B cell (primary cell): Measurements from ENCODE around the gene C6orf136. TPM values are rescaled to one million over a fixed set of nuclear protein-coding genes. Genes with fewer than 3 reads are reported as not detected.

Experiments used
- ATAC-seq: fragments of 200-7000 bp; cut with Tn5 transposase; one replicate; pipeline ENCODE4 v1.10.0; 2021; ENCODE audit warnings: low read depth, mild to moderate bottlenecking, moderate number of reproducible peaks, moderate library complexity
- CTCF ChIA-PET: fragments of 350-600 bp; sonication (Branson Sonifier 250); formaldehyde crosslinking; loops from one replicate; lab custom pipeline; 2021; ENCODE audit warnings: antibody characterized with exemption, inconsistent platforms; lab: Charles Lee
- POLR2A ChIA-PET: fragments of 350-600 bp; sonication (Branson Sonifier 250); formaldehyde crosslinking; loops from one replicate; lab custom pipeline; 2021; ENCODE audit warnings: antibody characterized with exemption; lab: Charles Lee
- DNase-seq: peaks from one replicate; pipeline ENCODE4 v3.0.0; 2013
- H2AFZ ChIP-seq: 2 replicates; pipeline ENCODE4 v1.6.1; 2012; ENCODE audit warnings: mild to moderate bottlenecking, low read depth, low read length; ENCODE audit not compliant: insufficient read depth, poor library complexity, severe bottlenecking
- H3K27ac ChIP-seq, 2 donors: 1 replicate in 1 of 2; 2 replicates in 1 of 2; pipeline ENCODE4 v1.5.1; 2012 to 2013; ENCODE audit warnings: low read length in 2 of 2, mild to moderate bottlenecking in 2 of 2, moderate library complexity in 1 of 2
- H3K27me3 ChIP-seq, 4 experiments: fragments of 200-600 bp in 1 of 4; sonication (generic) in 1 of 4; replicated peaks in 1 of 4; 1 replicate in 2 of 4; 2 replicates in 2 of 4; pipeline versions ENCODE4 v1.6.1 to v1.7.0; 2013 to 2016; ENCODE audit warnings: low read length in 3 of 4, mild to moderate bottlenecking in 2 of 4, mixed read lengths in 1 of 4, moderate library complexity in 1 of 4; ENCODE audit not compliant: insufficient read depth in 4 of 4, control insufficient read depth in 3 of 4; ENCODE audit errors: control extremely low read depth in 1 of 4
- H3K36me3 ChIP-seq, 2 experiments: replicated peaks in 1 of 2; 1 replicate in 1 of 2; 2 replicates in 1 of 2; pipeline versions ENCODE4 v1.6.1 to v1.7.1; 2013; ENCODE audit warnings: low read length in 1 of 2; ENCODE audit not compliant: insufficient read depth in 2 of 2, control insufficient read depth in 1 of 2; ENCODE audit errors: control extremely low read depth in 1 of 2, extremely low read depth in 1 of 2
- H3K4me1 ChIP-seq, 2 donors: fragments of 200-600 bp in 1 of 2; sonication (generic) in 1 of 2; 1 replicate in 1 of 2; 2 replicates in 1 of 2; pipeline versions ENCODE4 v1.5.1 to v1.6.1; 2013 to 2017; ENCODE audit warnings: low read length in 2 of 2; ENCODE audit not compliant: control insufficient read depth in 2 of 2, insufficient read depth in 2 of 2
- H3K4me2 ChIP-seq: replicated peaks from 2 replicates; pipeline ENCODE3; 2012; ENCODE audit warnings: mild to moderate bottlenecking, low read depth, low read length; ENCODE audit not compliant: poor library complexity, severe bottlenecking
- H3K4me3 ChIP-seq, 5 experiments: fragments of 200-600 bp in 1 of 5; sonication (generic) in 1 of 5; 1 replicate in 3 of 5; 2 replicates in 2 of 5; pipeline versions ENCODE4 v1.5.1 to v1.7.0; 2011 to 2016; ENCODE audit warnings: low read length in 4 of 5, mild to moderate bottlenecking in 4 of 5, low read depth in 2 of 5, control low read depth in 1 of 5, moderate library complexity in 1 of 5; ENCODE audit not compliant: insufficient read depth in 1 of 5; ENCODE audit errors: control extremely low read depth in 1 of 5, extremely low read depth in 1 of 5
- H3K79me2 ChIP-seq: fragments of 200-600 bp; sonication (generic); one replicate; pipeline ENCODE4 v1.6.0; 2016; ENCODE audit warnings: low read length; ENCODE audit not compliant: control insufficient read depth, insufficient read depth
- H3K9ac ChIP-seq: fragments of 200-600 bp; sonication (generic); 2 replicates; pipeline ENCODE4 v1.6.1; 2017; ENCODE audit warnings: mild to moderate bottlenecking, low read length, moderate library complexity
- H3K9me3 ChIP-seq, 3 donors: one replicate each; pipeline versions ENCODE4 v1.6.1 to v1.7.1; 2013; ENCODE audit warnings: low read length in 2 of 3; ENCODE audit not compliant: control insufficient read depth in 2 of 3, insufficient read depth in 1 of 3; ENCODE audit errors: control extremely low read depth in 1 of 3
- H4K20me1 ChIP-seq: 2 replicates; pipeline ENCODE4 v1.6.0; 2012; ENCODE audit warnings: mild to moderate bottlenecking, low read length; ENCODE audit not compliant: insufficient read depth, control insufficient read depth, poor library complexity, severe bottlenecking
- H3K27ac Mint-ChIP-seq: one replicate; pipeline ENCODE4 v1.8.0; 2021; ENCODE audit warnings: mixed read lengths
- H3K27me3 Mint-ChIP-seq: one replicate; pipeline ENCODE4 v1.8.0; 2021; ENCODE audit warnings: mixed read lengths
- H3K4me1 Mint-ChIP-seq: one replicate; pipeline ENCODE4 v1.8.0; 2021; ENCODE audit warnings: mixed read lengths
- H3K4me3 Mint-ChIP-seq: one replicate; pipeline ENCODE4 v1.8.0; 2021; ENCODE audit warnings: mixed read lengths
- H3K9me3 Mint-ChIP-seq: one replicate; pipeline ENCODE4 v1.8.0; 2022; ENCODE audit warnings: mixed read lengths; ENCODE audit not compliant: insufficient read depth
- EZH2 ChIP-seq: IDR thresholded peaks from 2 replicates; pipeline ENCODE4 v1.6.1; 2012; ENCODE audit warnings: borderline replicate concordance, low read depth, mild to moderate bottlenecking, moderate library complexity, low read length; ENCODE audit not compliant: insufficient read depth, poor library complexity, severe bottlenecking
- WGBS: methylation state at CpG from one replicate; pipeline ENCODE4 v1.1.5; 2013; ENCODE audit warnings: missing lambda C conversion rate; ENCODE audit not compliant: insufficient coverage; 5-methylcytosine and 5-hydroxymethylcytosine counted together
- intact Hi-C: fragments of 100-400 bp; cut with micrococcal nuclease; formaldehyde crosslinking; loops from one replicate; pipeline ENCODE4 v1.10.0; 2022
- polyA plus RNA-seq: library from polyadenylated mRNA; depleted of rRNA; stranded (reverse); fragments of >200 nt; gene quantifications from 2 replicates; pipeline ENCODE4 v1.2.3, GENCODE V29; 2012
- total RNA-seq, 2 donors: library from RNA; stranded (reverse); fragments of 120-200 nt in 1 of 2; gene quantifications; 1 replicate in 1 of 2; 2 replicates in 1 of 2; pipeline versions ENCODE4 v1.2.3 to v1.2.4, GENCODE V29; 2013 to 2022
- TF ChIP-seq, protein P1 (sequence below): fragments of 200-600 bp; IDR thresholded peaks from one replicate; pipeline ENCODE4 v1.8.0; 2022; ENCODE audit warnings: antibody characterized with exemption, mild to moderate bottlenecking

Gene C6orf136
- total and polyA plus RNA-seq, 2 donors (not counting 1 experiment from before 2014, with no cell fraction given), result 36.6 to 37.2 TPM

DNA sequence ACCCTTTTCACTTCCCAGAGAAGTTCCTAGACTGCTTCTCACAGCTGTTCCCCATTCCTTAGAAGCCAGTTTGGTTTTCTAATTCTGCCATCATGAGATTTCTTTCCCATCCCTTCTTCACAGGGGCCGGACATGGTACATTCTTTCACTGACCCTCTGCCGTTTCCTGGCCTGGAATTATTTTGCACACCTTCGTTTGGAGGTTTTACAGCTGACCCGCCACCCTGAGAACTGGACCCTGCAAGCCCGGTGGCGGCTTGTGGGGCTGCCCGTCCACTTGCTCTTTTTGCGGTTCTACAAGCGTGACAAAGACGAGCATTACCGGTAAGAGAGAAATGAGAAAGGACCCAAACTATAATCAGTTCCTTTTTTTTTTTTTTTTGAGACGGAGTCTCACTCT, 4.2 kb downstream of the C6orf136 start:
- DNase-seq (no peak), ATAC-seq (no peak)
- Histone ChIP-seq H2AFZ (no peak overlapping the region), H3K4me2 (no peak overlapping the region), H3K36me3 (peaks cover 0 to 52% of the 10 kb centered on the region in 2 experiments), H3K27me3 (no peaks in the 10 kb centered on the region), H3K9me3 (no peaks in the 10 kb centered on the region), H3K79me2 (peaks cover 23% of the 10 kb centered on the region), H3K9ac (no peak overlapping the region), H4K20me1 (peaks cover 13% of the 10 kb centered on the region), H3K4me1 (peaks cover 12 to 18% of the 10 kb centered on the region in 2 donors), H3K4me3 (no peak overlapping the region), H3K27ac (peak overlapping the region in 1 of 2 donors; percentile 13)
- Mint-ChIP-seq H3K4me1 (peaks cover 19% of the 10 kb centered on the region), H3K9me3 (no peaks in the 10 kb centered on the region), H3K4me3 (peak overlapping the region; percentile 54), H3K27ac (peak overlapping the region; percentile 77), H3K27me3 (no peaks in the 10 kb centered on the region)
- TF ChIP-seq, protein P1, sequence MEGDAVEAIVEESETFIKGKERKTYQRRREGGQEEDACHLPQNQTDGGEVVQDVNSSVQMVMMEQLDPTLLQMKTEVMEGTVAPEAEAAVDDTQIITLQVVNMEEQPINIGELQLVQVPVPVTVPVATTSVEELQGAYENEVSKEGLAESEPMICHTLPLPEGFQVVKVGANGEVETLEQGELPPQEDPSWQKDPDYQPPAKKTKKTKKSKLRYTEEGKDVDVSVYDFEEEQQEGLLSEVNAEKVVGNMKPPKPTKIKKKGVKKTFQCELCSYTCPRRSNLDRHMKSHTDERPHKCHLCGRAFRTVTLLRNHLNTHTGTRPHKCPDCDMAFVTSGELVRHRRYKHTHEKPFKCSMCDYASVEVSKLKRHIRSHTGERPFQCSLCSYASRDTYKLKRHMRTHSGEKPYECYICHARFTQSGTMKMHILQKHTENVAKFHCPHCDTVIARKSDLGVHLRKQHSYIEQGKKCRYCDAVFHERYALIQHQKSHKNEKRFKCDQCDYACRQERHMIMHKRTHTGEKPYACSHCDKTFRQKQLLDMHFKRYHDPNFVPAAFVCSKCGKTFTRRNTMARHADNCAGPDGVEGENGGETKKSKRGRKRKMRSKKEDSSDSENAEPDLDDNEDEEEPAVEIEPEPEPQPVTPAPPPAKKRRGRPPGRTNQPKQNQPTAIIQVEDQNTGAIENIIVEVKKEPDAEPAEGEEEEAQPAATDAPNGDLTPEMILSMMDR, result no peak
- no peak for TF ChIP-seq EZH2
- intact Hi-C loops, result no loop called here
- ChIA-PET CTCF (interaction anchor here (0.9 to 1.5 kb wide), 2 partner anchors 22 to 76 kb away, joined by 3 to 4 read pairs; partner anchors contain the start of gene DHX16), POLR2A (no interaction called here)
- WGBS, result 55% methylated on average over 8 of the region's 12 CpGs

DNA sequence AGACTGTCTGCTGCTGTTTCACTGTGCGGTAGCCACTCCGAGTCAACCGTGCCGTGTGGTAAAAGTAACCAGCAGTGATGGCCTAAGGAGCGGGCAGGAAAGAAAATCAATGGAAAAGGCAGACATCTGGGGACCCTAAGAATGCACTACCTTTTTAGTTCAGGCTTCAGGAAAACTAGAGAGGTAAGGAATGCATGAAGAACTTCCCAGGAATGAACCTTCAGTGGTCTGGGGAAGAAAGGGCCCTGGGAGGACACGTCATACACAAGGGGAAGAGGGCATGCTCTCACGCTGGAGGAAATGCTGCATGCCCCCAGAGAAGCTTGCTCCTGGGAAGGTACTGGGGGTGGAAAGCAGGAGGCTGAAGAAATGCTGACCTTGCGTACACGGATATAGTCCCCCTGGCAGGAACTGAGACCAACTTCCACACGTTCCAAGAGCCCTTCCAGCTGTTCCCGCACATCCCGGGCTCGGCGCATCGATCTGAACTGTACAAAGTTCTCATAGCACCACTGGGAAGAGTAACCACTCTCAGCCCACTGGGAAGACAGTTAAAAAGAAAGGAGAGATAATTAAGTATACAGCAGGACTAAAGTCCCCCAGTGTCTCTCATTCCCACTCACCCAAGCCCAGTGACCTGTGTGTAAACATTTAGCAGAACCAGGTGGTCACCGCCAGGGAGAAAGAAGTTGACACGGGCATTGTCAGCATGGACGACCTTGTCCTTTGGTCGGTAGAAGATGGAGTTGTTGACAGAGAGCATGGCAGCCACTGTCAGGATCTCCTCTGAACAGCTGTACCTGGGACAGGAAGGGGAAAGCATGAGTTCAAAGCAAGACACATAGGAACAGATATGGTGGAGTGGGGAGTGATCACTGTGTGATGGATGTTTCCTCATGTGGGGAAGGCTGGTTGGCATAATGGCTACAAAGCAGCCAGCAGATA, 8.1 kb downstream of the C6orf136 start:
- no peaks in the 10 kb centered on the region for H3K9me3 ChIP-seq
- intact Hi-C loops, result no loop called here
- Mint-ChIP-seq H3K27me3 (no peaks in the 10 kb centered on the region), H3K9me3 (no peaks in the 10 kb centered on the region), H3K4me3 (no peak overlapping the region), H3K27ac (no peak overlapping the region), H3K4me1 (peaks cover 5% of the 10 kb centered on the region)
- no peak overlapping the region for H3K4me2 ChIP-seq
- H3K27me3 ChIP-seq, result no peaks in the 10 kb centered on the region
- ChIA-PET CTCF (interaction anchor here (0.6 kb wide), 1 partner anchor 22 kb away, joined by 3 read pairs; no protein-coding TSS in a partner anchor), POLR2A (no interaction called here)
- H3K27ac ChIP-seq, result no peak overlapping the region
- DNase-seq, result no peak
- peaks cover 2 to 82% of the 10 kb centered on the region in 2 experiments for H3K36me3 ChIP-seq
- no peak overlapping the region for H3K4me3 ChIP-seq
- WGBS, result 97% methylated on average over 19 of the region's 19 CpGs
- H3K9ac ChIP-seq, result no peak overlapping the region
- H4K20me1 ChIP-seq, result no peaks in the 10 kb centered on the region
- no peak for ATAC-seq
- H3K79me2 ChIP-seq, result peaks cover 5% of the 10 kb centered on the region
- TF ChIP-seq, protein P1, result no peak
- no peak for TF ChIP-seq EZH2
- H2AFZ ChIP-seq, result no peak overlapping the region
- peaks cover 0 to 5% of the 10 kb centered on the region in 2 donors for H3K4me1 ChIP-seq
